ENCODE results near the gene PGLYRP4. TPM values are rescaled to one million over a fixed set of nuclear protein-coding genes. Genes with fewer than 3 reads are reported as not detected.

Gene PGLYRP4
- total and polyA plus RNA-seq, 4 donors, result not detected

GRCh38 chr1:153344718-153345025 lies 4.0 kb downstream of the PGLYRP4 start:
- Histone ChIP-seq H3K9ac (ENCODE audit: low read depth in 1 of 2, low read length in 2 of 2) (no peak overlapping the region), H3K9me3 (ENCODE audit: control insufficient read depth in 4 of 4, low read length in 3 of 4) (no peaks in the 10 kb centered on the region), H3K4me3 (ENCODE audit: low read depth in 1 of 3, low read length in 3 of 3) (no peak overlapping the region), H3K27ac (ENCODE audit: low read depth in 1 of 2, low read length in 2 of 2) (no peak overlapping the region), H3K27me3 (ENCODE audit: control insufficient read depth in 4 of 4, insufficient read depth in 4 of 4, low read length in 3 of 4) (peaks cover 0 to 5% (median 2%) of the 10 kb centered on the region in 4 donors), H3K36me3 (ENCODE audit: control insufficient read depth in 4 of 4, insufficient read depth in 3 of 4, low read depth in 1 of 4, low read length in 3 of 4) (no peaks in the 10 kb centered on the region), H3K4me1 (ENCODE audit: control insufficient read depth in 4 of 4, insufficient read depth in 4 of 4, low read length in 3 of 4) (no peaks in the 10 kb centered on the region)
- no peak for TF ChIP-seq RAD21 (IDR thresholded peaks at IDR 0.05)
- no peak for TF ChIP-seq MAX (IDR thresholded peaks at IDR 0.05)
- TF ChIP-seq SP1 (IDR thresholded peaks at IDR 0.05), result no peak
- no peak for TF ChIP-seq ZBTB33 (IDR thresholded peaks at IDR 0.05)
- no peak for TF ChIP-seq FOXA1 (IDR thresholded peaks at IDR 0.05)
- TF ChIP-seq JUND (IDR thresholded peaks at IDR 0.05), result no peak
- TF ChIP-seq EGR1 (IDR thresholded peaks at IDR 0.05; ENCODE audit: low read depth in 2 of 2), result no peak
- no peak for TF ChIP-seq GABPA (IDR thresholded peaks at IDR 0.05 in 1 of 2, conservative IDR thresholded peaks at IDR 0.05 in 1 of 2)
- no peak for TF ChIP-seq CTCF (IDR thresholded peaks at IDR 0.05; ENCODE audit: low read depth, low read length, missing input control)
- no peak for TF ChIP-seq RXRA (IDR thresholded peaks at IDR 0.05)
- no peak for TF ChIP-seq YY1 (IDR thresholded peaks at IDR 0.05)
- no peak for TF ChIP-seq HNF4A (conservative IDR thresholded peaks at IDR 0.05)
- TF ChIP-seq NR2F2 (IDR thresholded peaks at IDR 0.05), result no peak
- TF ChIP-seq REST (IDR thresholded peaks at IDR 0.05), result no peak
- TF ChIP-seq HNF4G (IDR thresholded peaks at IDR 0.05), result no peak
- no peak for TF ChIP-seq TAF1 (conservative IDR thresholded peaks at IDR 0.05)
- no peak for TF ChIP-seq ATF3 (IDR thresholded peaks at IDR 0.05)
- TF ChIP-seq FOXA2 (IDR thresholded peaks at IDR 0.05), result no peak
- DNase-seq (ENCODE audit: low spot score), result peak; percentile 19
- WGBS, result 46% methylated on average over 3 of the region's 3 CpGs

Data from liver (tissue), 9 donors.